ENCODE results near the gene DMXL1.

DMXL1 gene

GRCh38 chr5:119077444-119077843, 6.6 kb downstream of the DMXL1 start:
- H3K4me3 ChIP-seq (ENCODE audit: low read length): no peak overlapping the region
- TF ChIP-seq CTCF (conservative IDR thresholded peaks at IDR 0.05; ENCODE audit: low read length): no peak
- no peak for DNase-seq (ENCODE audit: low read depth)

DNA sequence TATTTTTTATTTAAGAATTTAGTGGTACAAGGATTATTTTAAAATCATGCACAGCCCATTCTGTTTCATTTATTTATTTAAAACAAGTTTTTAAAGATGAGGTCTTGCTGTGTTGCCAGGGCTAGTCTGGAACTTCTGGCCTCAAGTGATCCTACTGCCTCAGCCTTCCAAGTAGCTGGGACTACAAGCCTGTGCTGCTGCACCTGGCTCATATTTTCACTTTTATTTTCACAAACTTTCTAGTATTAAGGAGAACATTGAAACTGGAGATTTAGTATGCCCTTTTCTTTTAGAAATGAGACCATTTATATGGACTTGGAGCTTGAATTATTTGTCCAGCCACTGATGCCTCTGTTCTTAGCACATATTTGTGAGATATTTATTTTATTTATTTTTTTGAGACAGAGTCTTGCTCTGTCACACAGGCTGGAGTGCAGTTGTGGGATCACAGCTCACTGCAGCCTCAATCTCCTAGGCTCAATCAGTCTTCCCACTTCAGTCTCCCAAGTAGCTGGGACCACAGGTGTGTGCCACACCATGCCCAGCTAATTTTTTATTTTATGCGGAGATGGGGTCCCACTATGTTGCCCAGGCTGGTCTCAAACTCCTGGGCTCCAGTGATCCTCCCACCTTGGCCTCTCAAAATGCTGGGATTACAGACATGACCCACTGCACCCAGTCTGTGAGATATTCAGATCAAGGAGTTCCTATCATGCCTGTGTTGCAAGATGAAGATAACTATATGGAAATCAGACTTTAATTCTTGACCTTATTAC, 7.4 kb downstream of the DMXL1 start:
- TF ChIP-seq CTCF (conservative IDR thresholded peaks at IDR 0.05; ENCODE audit: low read length): no peak
- no peak overlapping the region for H3K4me3 ChIP-seq (ENCODE audit: low read length)
- no peak for DNase-seq (ENCODE audit: low read depth)

DNA sequence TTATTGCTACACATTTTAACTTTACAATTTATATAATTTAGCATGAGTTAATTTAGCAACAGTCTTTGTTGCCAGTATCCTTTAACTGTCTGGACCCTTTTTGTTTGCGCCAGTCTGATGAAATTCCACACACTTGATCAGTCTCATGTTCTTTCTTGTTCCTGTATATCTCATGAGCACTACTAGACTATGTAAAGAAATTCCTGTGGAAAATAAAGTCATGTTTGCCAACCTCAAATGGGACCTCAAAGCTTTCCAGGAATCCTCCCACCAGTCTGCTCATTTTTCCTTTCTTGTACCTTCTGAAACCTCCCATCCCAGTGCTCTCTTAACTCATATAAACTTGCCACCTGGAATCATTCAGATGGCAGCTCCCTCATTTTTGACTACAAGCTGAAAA, 8.0 kb downstream of the DMXL1 start:
- TF ChIP-seq CTCF (conservative IDR thresholded peaks at IDR 0.05; ENCODE audit: low read length): no peak
- peak; percentile 34 for DNase-seq (ENCODE audit: low read depth)
- no peak overlapping the region for H3K4me3 ChIP-seq (ENCODE audit: low read length)

DNA sequence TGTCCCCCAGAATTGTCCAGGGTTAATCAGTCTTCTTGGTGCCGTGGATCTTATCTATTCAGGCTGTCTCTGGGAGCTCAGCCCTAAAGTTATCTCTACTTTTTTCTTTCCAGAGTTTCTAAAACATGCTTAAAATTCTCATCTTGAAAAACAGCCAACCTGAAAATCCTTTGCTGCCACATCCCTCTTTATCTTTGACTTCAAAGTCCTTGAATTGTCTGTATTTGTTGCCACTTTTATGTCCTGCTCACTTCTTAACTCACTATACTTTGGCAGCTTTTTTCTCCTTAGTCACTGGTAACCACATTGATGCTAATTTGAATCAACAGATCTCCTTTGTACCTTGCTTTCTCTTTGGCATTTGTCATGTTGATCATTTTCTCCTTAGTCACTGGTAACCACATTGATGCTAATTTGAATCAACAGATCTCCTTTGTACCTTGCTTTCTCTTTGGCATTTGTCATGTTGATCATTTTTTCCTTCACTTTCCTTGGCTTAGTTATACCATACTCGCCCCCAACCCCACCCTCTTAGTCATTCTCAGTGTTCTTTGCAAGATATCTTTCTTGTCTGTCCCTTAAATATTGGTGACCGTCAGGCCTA, 8.5 kb downstream of the DMXL1 start:
- DNase-seq (ENCODE audit: low read depth): no peak
- no peak overlapping the region for H3K4me3 ChIP-seq (ENCODE audit: low read length)
- no peak for TF ChIP-seq CTCF (conservative IDR thresholded peaks at IDR 0.05; ENCODE audit: low read length)

DNA sequence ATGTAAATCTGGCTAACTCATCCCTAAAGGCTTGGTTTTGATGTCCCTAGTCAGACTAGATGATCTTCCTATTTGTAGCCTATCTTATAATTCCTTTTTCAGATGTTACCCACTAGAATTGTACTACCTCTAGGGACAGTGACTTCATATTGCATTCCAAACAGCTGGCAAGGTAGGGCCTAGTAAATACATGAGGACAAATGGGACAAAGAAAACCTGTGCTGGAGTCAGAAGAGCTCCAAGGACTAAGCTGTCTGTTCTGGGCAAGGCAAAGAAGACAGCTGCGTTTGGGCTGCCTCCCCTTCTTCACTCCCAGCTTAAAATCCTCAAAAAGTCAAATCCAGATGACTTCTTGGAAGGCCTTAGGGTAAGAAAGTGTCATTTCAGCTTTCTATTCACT, 10.0 kb downstream of the DMXL1 start:
- TF ChIP-seq CTCF (conservative IDR thresholded peaks at IDR 0.05; ENCODE audit: low read length): no peak
- no peak overlapping the region for H3K4me3 ChIP-seq (ENCODE audit: low read length)
- peak; percentile 28 for DNase-seq (ENCODE audit: low read depth)

GRCh38 chr5:119082691-119083090, 11.8 kb downstream of the DMXL1 start:
- no peak overlapping the region for H3K4me3 ChIP-seq (ENCODE audit: low read length)
- no peak for DNase-seq (ENCODE audit: low read depth)
- no peak for TF ChIP-seq CTCF (conservative IDR thresholded peaks at IDR 0.05; ENCODE audit: low read length)

DNA sequence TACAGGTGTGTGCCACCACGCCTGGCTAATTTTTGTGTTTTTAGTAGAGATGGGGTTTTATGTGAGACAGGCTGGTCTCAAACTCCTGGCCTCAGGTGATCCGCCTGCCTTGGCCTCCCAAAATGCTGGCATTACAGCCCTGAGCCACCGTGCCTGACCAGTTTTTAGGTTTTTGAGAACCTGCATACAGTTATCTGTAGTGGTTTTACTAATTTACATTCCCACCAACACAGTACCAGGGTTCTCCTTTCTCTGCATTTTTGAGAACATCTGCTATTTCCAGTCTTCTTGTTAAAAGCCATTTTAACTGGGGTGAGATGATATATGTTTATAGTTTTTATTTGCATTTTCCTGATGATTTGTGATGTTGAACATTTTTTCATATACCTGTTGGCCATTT, 12.8 kb downstream of the DMXL1 start:
- TF ChIP-seq CTCF (conservative IDR thresholded peaks at IDR 0.05; ENCODE audit: low read length): no peak
- H3K4me3 ChIP-seq (ENCODE audit: low read length): no peak overlapping the region
- no peak for DNase-seq (ENCODE audit: low read depth)
